Retina (tissue), 1 donor: ENCODE data around the gene VAV3.
"Not testable (repeated sequence)": the region's sequence is repeated elsewhere in the genome, so short reads cannot be mapped to it uniquely, and the experiment has no call there.

Experiments used
- DNase-seq: peaks from one replicate; pipeline ENCODE4 v3.0.0-alpha.2; 2016

The VAV3 gene

GRCh38 chr1:107877745-107878144 is 87.2 kb downstream of the VAV3 start:
- no peak for DNase-seq

GRCh38 chr1:107877092-107877491 is 87.9 kb downstream of the VAV3 start:
- no peak for DNase-seq

- DNase-seq, result no peak
Observed at GRCh38 chr1:107875689-107876088, 89.3 kb downstream of the VAV3 start.

DNA sequence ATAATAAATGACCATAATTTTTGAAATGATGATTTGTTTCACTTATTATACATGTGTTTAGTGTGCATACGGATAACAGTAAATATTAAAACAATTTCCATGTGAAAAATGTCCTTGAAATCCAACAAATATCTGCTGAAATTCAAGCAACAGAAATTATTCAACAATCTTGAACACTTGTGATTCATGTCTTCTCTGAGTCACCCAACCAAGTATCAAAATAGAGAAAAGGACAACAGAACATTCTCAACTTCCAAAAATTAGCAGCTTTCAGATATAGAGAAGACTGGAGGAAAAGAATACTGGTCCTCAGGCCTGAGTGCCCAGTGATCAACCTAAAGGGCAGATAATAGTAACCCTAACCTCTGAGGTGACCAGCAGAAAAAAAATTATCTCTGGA is 90.8 kb downstream of the VAV3 start:
- no peak for DNase-seq

- DNase-seq, result no peak
Observed at GRCh38 chr1:107871687-107872395, 93.1 kb downstream of the VAV3 start.

- no peak for DNase-seq
Observed at GRCh38 chr1:107871259-107871658, 93.7 kb downstream of the VAV3 start.

GRCh38 chr1:107870696-107871095 is 94.3 kb downstream of the VAV3 start:
- DNase-seq, result no peak

DNA sequence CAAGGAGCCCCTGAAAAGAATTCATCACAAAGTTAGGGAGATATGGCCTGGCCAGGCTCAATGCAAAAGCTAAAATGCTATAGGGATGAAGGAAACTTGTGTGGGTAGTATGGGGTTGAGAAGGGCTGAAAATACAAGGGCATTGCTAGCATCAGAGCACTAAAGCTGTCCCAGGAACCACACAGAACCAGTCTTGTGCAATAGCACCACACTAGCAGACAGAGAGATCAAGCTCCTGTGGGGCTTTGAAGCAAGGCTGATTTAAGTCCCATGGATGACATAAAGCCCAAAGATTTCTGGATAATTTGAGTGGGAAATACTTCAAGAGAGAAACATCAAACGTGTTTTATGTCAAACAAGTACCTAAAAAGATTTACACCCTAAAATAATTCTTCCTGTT is 97.1 kb downstream of the VAV3 start:
- no peak for DNase-seq

- DNase-seq, result peak; percentile 27
Observed at GRCh38 chr1:107867422-107867821, 97.6 kb downstream of the VAV3 start.

GRCh38 chr1:107866870-107867269 is 98.1 kb downstream of the VAV3 start:
- DNase-seq, result no peak

GRCh38 chr1:107865627-107866026 is 99.4 kb downstream of the VAV3 start:
- DNase-seq, result no peak

- no peak for DNase-seq
Observed at GRCh38 chr1:107863342-107863741, 101.6 kb downstream of the VAV3 start.

GRCh38 chr1:107862064-107862463 is 102.9 kb downstream of the VAV3 start:
- DNase-seq, result no peak

GRCh38 chr1:107858323-107858722 is 106.7 kb downstream of the VAV3 start:
- no peak for DNase-seq

DNA sequence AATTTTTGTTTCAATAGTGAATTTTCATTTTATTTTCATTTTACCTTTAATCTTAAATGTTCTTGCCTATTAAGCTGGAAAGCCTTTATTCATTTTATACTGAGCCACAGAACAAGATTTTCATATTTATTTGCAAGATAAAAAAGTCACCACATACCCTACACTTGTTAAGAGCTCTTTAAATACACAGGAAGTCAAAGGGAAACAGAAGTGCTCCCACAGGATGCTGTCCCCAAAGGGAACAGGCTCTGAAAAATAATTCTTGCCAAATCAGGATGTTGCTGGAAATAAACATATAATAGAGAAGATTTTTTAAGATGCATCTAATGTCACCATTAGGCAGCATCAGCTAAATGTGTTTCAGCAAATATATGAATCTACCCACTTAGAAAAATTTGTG is 113.6 kb downstream of the VAV3 start:
- no peak for DNase-seq

GRCh38 chr1:107844541-107845194 is 120.3 kb downstream of the VAV3 start:
- not testable (repeated sequence) for DNase-seq

DNA sequence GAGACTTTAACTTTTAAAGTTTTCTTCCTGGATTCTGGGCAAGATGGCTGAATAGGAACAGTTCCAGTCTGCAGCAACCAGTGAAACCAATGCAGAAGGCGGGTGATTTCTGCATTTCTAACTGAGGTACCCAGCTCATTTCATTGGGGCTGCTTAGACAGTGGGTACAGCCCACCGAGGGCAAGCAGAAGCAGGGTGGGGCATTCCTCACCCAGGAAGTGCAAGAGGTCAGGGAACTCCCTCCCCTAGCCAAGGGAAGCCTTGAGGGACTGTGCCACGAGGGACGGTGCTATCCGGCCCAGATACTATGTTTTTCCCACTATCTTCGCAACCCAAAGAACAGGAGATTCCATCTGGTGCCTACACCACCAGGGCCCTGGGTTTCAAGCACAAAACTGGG is 121.0 kb downstream of the VAV3 start:
- DNase-seq, result no peak

- no peak for DNase-seq
Observed at GRCh38 chr1:107842241-107842640, 122.7 kb downstream of the VAV3 start.

- DNase-seq, result no peak
Observed at GRCh38 chr1:107840725-107841124, 124.3 kb downstream of the VAV3 start.

DNA sequence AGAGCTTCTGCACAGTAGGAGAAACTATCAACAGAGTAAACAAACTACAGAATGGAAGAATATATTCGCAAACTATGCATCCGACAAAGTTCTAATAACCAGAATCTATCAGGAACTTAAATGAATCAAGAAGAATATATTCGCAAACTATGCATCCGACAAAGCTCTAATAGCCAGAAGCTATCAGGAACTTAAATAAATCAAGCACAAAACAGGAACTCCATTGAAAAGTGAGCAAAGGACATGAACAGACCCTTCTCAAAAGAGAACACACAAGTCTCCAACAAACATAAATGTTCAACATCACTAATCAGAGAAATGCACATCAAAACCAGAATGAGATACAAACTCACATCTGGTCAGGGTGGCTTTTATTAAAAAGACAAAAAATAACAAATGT is 126.9 kb downstream of the VAV3 start:
- no peak for DNase-seq

- DNase-seq, result no peak
Observed at GRCh38 chr1:107835151-107835670, 129.8 kb downstream of the VAV3 start.

DNA sequence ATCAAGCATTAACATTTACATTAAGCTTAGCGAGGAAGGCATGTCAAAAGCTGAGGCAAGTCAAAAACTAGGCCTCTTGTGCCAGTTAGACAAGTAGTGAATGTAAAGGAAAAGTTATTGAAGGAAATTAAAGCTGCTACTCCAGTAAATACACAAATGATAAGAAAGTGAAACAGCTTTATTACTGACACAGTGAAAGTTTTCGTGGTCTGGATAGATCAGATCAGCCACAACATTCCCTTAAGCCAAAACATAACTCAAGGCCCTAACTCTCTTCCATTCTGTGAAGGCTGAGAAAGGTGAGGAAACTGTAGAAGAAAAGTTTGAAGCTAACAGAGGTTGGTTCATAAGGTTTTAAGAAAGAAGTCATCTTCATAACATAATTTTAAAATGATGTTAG is 131.9 kb downstream of the VAV3 start:
- DNase-seq, result no peak

- DNase-seq, result no peak
Observed at GRCh38 chr1:107831921-107832320, 133.1 kb downstream of the VAV3 start.

GRCh38 chr1:107830526-107830925 is 134.5 kb downstream of the VAV3 start:
- no peak for DNase-seq

DNA sequence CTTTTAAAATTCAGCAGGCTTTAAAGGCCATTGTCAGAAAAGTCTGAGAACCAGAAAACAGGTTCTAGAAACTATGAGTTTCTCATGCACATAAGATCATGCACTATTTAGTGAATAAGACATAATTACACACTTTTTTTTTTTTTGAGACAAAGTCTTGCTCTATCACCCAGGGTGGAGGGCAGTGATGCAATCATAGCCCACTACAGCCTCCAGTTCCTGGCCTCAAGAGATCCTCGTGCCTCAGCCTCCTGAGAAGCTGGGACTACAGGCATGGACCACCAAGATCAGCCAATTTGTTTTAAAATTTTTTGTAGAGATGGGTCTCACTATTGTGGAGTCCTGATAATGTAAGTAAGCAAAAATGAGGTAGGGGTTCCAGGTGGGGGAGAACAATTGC is 134.9 kb downstream of the VAV3 start:
- DNase-seq, result no peak
